SK-N-SH treated with all-trans-retinoic acid at 6 μM for 48 hours (cell line): Measurements from ENCODE around the gene MOK.

ENCODE experiments used
- CSRNP3 ChIP-seq: fragments of 250-450 bp; sonication (Bioruptor Pico); IDR thresholded peaks from 2 replicates; pipeline ENCODE4 v1.5.1; 2021; ENCODE audit warnings: mild to moderate bottlenecking, moderate library complexity
- ESRRG ChIP-seq: fragments of 250-450 bp; sonication (Bioruptor Pico); IDR thresholded peaks from 2 replicates; pipeline ENCODE4 v1.6.1; 2021; ENCODE audit warnings: mild to moderate bottlenecking
- GLIS3 ChIP-seq: fragments of 250-450 bp; sonication (Bioruptor Pico); IDR thresholded peaks from 2 replicates; pipeline ENCODE4 v1.5.0; 2020; ENCODE audit warnings: mild to moderate bottlenecking, moderate library complexity
- RARB ChIP-seq: fragments of 250-450 bp; sonication (Bioruptor Pico); IDR thresholded peaks from 2 replicates; pipeline ENCODE4 v1.8.0; 2021; ENCODE audit warnings: mild to moderate bottlenecking, moderate library complexity
- SNAI2 ChIP-seq: fragments of 250-450 bp; sonication (Bioruptor Pico); IDR thresholded peaks from 2 replicates; pipeline ENCODE4 v1.5.0; 2020; ENCODE audit warnings: mild to moderate bottlenecking, moderate library complexity
- TSHZ2 ChIP-seq: fragments of 250-450 bp; sonication (Bioruptor Pico); IDR thresholded peaks from 2 replicates; pipeline ENCODE4 v1.5.0; 2020; ENCODE audit warnings: mild to moderate bottlenecking, moderate library complexity
- ZNF70 ChIP-seq: fragments of 450-650 bp; formaldehyde crosslinking; IDR thresholded peaks from 2 replicates; pipeline ENCODE4 v1.5.0; 2020; ENCODE audit warnings: mild to moderate bottlenecking, moderate library complexity
- TF ChIP-seq, protein P1 (sequence below): fragments of 250-450 bp; sonication (Bioruptor Pico); IDR thresholded peaks from 2 replicates; pipeline ENCODE4 v1.8.0; 2020; ENCODE audit warnings: mild to moderate bottlenecking, moderate library complexity, borderline replicate concordance

GRCh38 chr14:102353126-102353619 lies 48.2 kb upstream of the MOK start:
- TF ChIP-seq ZNF70 (CRISPR knock-in tag) (no peak), CSRNP3 (CRISPR knock-in tag) (no peak), ESRRG (CRISPR knock-in tag) (no peak), GLIS3 (no peak), SNAI2 (CRISPR knock-in tag) (no peak), RARB (CRISPR knock-in tag) (no peak), TSHZ2 (CRISPR knock-in tag) (no peak)
- TF ChIP-seq, protein P1, sequence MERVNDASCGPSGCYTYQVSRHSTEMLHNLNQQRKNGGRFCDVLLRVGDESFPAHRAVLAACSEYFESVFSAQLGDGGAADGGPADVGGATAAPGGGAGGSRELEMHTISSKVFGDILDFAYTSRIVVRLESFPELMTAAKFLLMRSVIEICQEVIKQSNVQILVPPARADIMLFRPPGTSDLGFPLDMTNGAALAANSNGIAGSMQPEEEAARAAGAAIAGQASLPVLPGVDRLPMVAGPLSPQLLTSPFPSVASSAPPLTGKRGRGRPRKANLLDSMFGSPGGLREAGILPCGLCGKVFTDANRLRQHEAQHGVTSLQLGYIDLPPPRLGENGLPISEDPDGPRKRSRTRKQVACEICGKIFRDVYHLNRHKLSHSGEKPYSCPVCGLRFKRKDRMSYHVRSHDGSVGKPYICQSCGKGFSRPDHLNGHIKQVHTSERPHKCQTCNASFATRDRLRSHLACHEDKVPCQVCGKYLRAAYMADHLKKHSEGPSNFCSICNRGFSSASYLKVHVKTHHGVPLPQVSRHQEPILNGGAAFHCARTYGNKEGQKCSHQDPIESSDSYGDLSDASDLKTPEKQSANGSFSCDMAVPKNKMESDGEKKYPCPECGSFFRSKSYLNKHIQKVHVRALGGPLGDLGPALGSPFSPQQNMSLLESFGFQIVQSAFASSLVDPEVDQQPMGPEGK (CRISPR knock-in tag), result no peak
